ENCODE data around the gene DAZAP2.
"Not testable (repeated sequence)": the region's sequence is repeated elsewhere in the genome, so short reads cannot be mapped to it uniquely, and the experiment has no call there.

The DAZAP2 gene

DNA sequence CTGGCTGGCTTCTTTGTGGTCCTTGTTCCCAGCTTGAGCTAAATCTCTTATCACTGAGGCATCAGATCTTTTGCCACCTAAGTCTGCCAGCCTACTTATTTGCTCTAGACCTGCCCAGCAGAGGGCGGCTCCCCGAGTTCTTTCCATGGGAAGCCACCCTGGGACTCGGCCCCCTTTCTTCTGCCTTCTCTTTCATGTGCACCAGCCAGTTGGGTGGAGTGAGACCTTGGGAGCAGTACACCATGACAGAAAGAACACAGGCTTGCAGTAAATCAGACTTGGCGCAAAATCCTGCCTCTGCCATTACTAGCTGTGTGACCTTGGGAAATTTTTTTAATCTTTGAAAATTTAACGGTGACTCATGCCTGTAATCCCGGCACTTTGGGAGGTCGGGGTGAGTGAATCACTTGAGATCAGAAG lies 24.1 kb downstream of the DAZAP2 start:
- H3K4me1 Mint-ChIP-seq = peaks cover 19% of the 10 kb centered on the region
- H3K36me3 Mint-ChIP-seq = peaks cover 4% of the 10 kb centered on the region
- no peaks in the 10 kb centered on the region for H3K27me3 Mint-ChIP-seq
- no peak overlapping the region for H3K27ac Mint-ChIP-seq
- H3K4me3 Mint-ChIP-seq = no peak overlapping the region
- no peaks in the 10 kb centered on the region for H3K9me3 Mint-ChIP-seq

DNA sequence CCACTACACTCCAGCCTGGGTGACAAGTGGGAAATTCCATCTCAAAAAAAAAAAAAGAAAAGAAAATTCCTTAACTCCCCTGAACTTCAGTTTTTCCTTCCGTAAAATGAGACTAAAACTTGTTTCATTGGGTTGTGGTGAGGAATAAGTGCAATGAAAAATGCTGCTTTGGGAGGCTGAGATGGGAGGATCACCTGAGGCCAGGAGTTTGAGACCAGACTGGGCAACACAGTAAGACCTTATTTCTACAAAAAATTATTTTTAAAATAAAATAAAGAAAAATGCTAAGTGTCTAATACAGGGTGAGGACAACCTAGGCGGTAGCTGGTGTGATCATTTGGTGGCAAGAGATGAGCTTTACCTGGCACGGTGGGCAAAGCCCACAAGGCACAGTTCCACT lies 24.7 kb downstream of the DAZAP2 start:
- Mint-ChIP-seq H3K9me3 (no peaks in the 10 kb centered on the region), H3K27me3 (no peaks in the 10 kb centered on the region), H3K36me3 (peaks cover 4% of the 10 kb centered on the region), H3K4me1 (peaks cover 19% of the 10 kb centered on the region), H3K27ac (no peak overlapping the region), H3K4me3 (no peak overlapping the region)

DNA sequence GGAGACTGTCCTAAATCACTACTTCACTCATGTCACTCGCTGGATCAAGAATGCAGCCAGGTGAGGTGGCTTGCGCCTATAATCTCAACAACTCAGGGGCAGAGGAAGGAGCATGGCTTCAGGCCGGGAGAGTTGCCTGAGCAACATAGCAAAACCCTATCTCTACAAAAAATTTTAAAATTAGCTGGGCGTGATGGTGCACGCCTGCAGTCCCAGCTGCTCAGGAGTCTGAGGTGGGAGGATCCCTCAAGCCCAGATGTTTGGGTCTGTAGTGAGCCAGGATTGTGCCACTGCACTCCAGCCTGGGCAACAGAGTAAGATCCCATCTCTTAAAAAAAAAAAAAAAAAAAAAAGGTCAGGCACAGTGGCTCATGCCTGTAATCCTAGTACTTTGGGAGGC lies 25.7 kb downstream of the DAZAP2 start:
- Mint-ChIP-seq H3K9me3 (no peaks in the 10 kb centered on the region), H3K36me3 (peaks cover 4% of the 10 kb centered on the region), H3K4me3 (no peak overlapping the region), H3K27me3 (no peaks in the 10 kb centered on the region), H3K27ac (no peak overlapping the region), H3K4me1 (peaks cover 29% of the 10 kb centered on the region)

DNA sequence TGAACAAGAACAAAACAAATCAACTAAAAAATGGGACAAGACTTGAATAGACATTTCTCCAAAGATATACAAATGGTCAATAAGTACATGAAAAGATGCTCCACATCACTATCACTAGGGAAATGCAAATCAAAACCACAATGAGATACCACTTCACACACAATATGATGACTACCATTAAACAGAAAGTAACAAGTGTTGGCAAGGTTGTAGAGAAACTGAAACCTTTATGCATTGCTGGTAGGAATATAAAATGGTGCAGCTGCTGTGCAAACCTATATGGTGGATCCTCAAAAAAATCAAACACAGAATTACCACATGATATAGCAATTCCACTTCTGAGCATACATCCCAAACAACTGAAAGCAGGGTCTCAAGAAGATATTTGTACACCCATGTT lies 26.4 kb downstream of the DAZAP2 start:
- no peaks in the 10 kb centered on the region for H3K9me3 Mint-ChIP-seq
- peaks cover 4% of the 10 kb centered on the region for H3K36me3 Mint-ChIP-seq
- H3K4me3 Mint-ChIP-seq = no peak overlapping the region
- peaks cover 32% of the 10 kb centered on the region for H3K4me1 Mint-ChIP-seq
- H3K27me3 Mint-ChIP-seq = no peaks in the 10 kb centered on the region
- no peak overlapping the region for H3K27ac Mint-ChIP-seq

DNA sequence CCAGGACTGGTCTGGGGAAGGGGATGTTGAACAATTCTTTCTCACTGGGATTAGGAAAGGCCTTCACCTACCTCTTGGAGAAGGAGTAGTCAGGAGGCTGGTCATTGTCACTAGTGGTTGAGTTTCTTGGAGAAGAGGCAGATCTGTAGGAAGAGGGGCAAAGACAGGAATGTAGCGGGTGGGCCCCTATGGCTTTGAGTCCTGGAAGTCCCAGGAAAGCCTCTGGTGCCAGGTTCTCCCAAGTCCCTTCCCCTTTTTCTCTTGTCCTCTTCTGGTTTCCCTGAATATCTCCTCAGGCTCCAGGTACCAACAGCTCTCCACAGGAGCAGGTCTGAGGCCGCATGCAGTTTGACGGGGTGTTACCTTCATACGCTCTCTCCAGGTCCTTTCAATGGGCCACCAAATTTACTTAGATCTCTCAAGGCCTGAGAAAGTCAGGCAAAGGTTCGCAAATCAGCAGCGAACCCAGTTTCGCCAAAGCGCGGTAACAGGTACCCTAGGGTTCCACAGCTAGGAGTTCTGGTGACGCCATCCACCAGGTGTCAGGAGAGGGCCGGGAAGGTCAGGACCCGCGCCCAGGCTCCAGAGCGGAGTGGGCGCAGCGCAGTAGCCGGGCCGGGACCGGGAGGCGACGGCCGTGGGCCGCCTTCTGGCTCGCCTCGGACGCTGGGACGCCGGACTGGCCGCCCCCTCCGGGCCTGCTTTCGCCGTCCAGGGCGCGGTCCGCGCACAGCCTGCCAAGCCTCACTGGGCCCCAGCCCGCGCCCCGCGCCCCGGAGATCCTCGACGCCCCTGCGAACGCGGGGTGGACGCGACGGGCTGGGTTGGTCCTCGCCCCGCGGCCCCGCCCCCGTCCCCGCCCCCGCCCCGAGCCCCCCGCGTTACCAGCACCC lies 30.8 kb downstream of the DAZAP2 start:
- Mint-ChIP-seq H3K9me3 (no peaks in the 10 kb centered on the region), H3K4me3 (peak overlapping the region; percentile 86), H3K27me3 (no peaks in the 10 kb centered on the region), H3K4me1 (peaks cover 31% of the 10 kb centered on the region), H3K36me3 (peaks cover 2% of the 10 kb centered on the region), H3K27ac (peak overlapping the region; percentile 53)

DNA sequence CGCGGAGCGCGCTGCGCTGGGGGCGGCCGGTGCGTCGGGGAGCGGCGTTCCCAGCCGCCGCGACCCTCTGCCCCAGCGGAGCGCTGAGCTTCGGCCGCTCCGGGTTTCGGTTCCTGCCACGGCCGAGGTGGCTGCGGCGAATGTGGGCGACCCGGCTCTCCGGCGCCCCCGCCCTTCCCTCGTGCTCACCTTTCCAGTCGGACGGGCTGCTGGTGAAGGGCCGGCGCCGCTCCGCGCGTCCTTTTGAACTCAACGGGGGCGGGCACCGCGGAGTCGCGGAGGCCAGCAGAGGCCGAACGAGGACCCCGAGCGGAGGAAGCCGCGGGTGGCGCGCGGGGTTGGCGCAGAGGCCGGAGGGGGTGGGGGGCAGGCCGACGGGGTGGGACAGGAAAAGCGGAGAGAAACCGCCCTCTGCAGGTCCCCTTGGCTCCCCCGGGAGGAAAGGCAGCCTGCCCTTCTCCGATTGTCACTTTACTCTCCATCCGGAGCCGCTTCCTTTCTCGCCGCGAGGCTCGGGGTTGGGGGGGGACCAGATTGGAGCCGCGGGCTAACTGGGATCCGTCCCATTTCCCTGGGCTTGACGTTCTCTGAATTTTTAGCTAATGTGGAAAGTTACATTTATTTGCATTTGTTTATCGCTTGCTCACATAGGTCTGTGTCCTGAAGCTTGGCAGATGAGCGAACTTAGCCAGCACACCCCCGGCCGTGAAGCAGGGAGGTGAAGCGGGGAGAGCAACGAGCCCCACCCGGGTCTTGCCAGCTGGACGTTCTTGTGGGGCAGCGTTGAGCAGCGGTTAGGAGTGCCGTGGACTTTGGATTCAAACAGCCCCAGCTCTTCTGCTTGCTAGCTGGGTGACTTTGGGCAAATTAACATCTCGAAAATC lies 31.7 kb downstream of the DAZAP2 start, which contains the start of gene SMAGP:
Gene SMAGP, minus strand, starts transcription at position 349 of the 884 bp plus-strand sequence. CDS start 1,137 bp downstream, outside the sequence.
- Mint-ChIP-seq H3K36me3 (peaks cover 2% of the 10 kb centered on the region), H3K4me3 (peak within 1 kb of the TSS; percentile 89), H3K27me3 (no peaks in the 10 kb centered on the region), H3K27ac (peak within 1 kb of the TSS; percentile 53), H3K4me1 (peaks cover 26% of the 10 kb centered on the region), H3K9me3 (no peaks in the 10 kb centered on the region)

DNA sequence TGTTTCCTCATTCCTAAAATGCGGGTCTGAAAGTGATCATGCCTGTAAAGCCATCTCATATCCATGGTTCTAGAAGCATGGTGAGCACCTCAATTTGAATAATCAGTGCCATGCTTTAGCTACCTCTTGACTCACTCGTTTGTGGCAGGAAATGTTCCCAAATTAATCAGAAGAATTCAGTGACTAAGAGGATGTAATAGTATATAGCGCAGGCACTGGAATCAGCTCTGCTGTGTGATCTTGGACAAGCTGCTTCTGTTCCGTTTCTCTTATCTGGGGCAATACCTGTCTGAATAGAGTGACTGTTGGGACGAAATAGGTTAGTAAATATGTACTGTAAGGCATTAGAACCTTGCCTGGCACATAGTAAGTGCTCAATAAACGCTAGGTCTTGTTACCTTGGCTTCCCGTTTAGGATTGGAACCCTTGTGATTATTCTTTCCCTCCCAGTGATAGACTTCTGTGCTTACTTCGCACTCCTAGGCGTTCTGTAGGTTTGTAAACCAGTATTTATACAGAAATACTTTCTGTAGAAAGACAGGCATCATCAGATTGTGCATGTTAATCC lies 32.4 kb downstream of the DAZAP2 start:
- peak overlapping the region; percentile 89 for H3K4me3 Mint-ChIP-seq
- no peaks in the 10 kb centered on the region for H3K9me3 Mint-ChIP-seq
- peak overlapping the region; percentile 51 for H3K27ac Mint-ChIP-seq
- H3K36me3 Mint-ChIP-seq = no peaks in the 10 kb centered on the region
- H3K4me1 Mint-ChIP-seq = peaks cover 22% of the 10 kb centered on the region
- no peaks in the 10 kb centered on the region for H3K27me3 Mint-ChIP-seq

DNA sequence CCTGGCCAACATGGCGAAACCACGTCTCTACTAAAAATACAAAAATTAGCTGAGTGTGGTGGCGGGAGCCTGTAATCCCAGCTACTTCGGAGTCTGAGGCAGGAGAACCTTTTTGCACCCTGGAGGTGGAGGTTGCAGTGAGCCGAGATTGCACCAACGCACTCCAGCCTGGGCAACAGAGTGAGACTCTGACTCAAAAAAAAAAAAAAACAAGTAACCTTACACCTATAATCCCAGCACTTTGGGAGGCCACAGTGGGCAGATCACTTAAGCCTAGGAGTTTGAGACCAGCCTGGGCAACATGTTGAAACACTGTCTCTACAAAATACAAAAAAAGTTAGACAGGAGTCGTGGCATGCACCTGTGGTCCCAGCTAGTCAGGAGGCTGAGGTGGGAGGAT lies 34.2 kb downstream of the DAZAP2 start:
- not testable (repeated sequence) for H3K36me3 Mint-ChIP-seq, H3K9me3 Mint-ChIP-seq, H3K27ac Mint-ChIP-seq, H3K27me3 Mint-ChIP-seq, H3K4me3 Mint-ChIP-seq
- peaks cover 22% of the 10 kb centered on the region for H3K4me1 Mint-ChIP-seq

DNA sequence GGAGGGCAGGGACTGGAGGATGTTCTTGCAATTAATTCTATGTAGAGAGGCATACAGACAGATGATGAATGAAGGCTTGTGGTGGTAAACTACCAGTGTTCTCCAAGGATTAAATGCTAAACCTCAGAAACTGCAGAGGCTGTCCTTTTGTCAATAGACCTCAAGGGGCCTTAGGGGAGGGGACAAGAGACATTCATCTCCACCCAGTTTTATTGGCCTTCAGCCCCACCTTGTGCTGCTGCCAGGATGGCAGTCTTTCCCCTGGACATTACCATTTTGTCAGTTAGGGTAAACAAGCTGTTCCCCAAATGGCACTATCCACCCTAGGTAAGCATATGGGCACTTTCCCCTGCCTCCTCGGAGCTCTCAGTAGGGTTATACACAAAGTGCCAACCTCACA lies 36.5 kb downstream of the DAZAP2 start:
- Mint-ChIP-seq H3K27me3 (no peaks in the 10 kb centered on the region), H3K4me1 (peaks cover 10% of the 10 kb centered on the region), H3K36me3 (no peaks in the 10 kb centered on the region), H3K27ac (no peak overlapping the region), H3K4me3 (no peak overlapping the region), H3K9me3 (no peaks in the 10 kb centered on the region)

DNA sequence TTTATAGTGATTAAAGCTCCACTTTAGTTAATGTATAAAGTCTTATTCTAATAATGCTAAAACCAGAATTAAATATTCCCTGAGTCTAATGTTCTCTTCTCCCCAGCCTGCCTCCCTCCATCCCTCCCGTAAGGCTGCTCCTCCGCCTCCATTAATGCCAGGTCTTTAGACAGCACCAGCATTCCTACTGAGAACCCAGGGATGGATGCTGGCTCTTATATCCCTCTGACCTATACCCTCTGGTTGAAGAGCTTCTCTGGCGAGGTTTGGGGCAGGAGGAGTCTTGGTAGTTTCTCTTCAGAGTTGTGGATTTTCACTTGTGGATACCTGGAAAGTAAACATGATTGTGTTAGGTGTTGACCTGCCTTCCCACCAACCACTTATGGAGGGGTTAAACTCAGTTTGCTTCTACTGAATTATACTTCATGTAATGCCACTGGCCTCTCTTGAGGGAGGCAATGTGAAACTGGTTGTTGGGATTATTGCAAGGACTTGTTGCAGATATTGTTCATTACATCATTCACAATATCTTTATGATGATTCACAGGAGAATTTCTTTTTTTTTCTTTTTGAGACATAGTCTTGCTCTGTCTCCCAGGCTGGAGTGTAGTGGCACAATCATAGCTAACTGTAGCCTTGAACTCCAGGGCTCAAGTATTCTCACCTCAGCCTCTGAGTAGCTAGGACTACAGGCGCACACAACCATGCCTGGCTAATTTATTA lies 42.7 kb downstream of the DAZAP2 start:
- Mint-ChIP-seq H3K9me3 (no peaks in the 10 kb centered on the region), H3K4me1 (no peaks in the 10 kb centered on the region), H3K27me3 (no peaks in the 10 kb centered on the region), H3K36me3 (no peaks in the 10 kb centered on the region), H3K4me3 (no peak overlapping the region), H3K27ac (peak overlapping the region; percentile 77)

DNA sequence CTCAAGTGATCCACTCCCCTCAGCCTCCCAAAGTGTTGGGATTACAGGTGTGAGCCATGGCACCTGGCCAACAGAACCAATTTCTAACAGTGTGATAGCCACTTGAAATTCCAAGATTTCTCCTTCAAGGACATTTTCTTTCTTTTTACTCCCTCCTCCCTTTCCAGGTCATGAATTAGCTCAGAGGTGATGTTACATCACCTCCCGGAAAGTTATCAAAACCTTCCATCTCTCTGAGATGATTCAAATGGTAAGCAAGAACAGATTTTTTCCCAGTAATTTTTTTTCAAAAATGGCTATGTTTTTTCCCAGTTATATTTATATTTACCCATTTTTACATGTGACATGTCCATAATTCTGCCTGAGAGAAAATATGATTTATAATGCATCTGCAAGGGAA lies 47.2 kb downstream of the DAZAP2 start:
- no peak overlapping the region for H3K4me3 Mint-ChIP-seq
- H3K27ac Mint-ChIP-seq = peak overlapping the region; percentile 77
- H3K27me3 Mint-ChIP-seq = no peaks in the 10 kb centered on the region
- H3K4me1 Mint-ChIP-seq = peaks cover 3% of the 10 kb centered on the region
- no peaks in the 10 kb centered on the region for H3K9me3 Mint-ChIP-seq
- H3K36me3 Mint-ChIP-seq = no peaks in the 10 kb centered on the region

DNA sequence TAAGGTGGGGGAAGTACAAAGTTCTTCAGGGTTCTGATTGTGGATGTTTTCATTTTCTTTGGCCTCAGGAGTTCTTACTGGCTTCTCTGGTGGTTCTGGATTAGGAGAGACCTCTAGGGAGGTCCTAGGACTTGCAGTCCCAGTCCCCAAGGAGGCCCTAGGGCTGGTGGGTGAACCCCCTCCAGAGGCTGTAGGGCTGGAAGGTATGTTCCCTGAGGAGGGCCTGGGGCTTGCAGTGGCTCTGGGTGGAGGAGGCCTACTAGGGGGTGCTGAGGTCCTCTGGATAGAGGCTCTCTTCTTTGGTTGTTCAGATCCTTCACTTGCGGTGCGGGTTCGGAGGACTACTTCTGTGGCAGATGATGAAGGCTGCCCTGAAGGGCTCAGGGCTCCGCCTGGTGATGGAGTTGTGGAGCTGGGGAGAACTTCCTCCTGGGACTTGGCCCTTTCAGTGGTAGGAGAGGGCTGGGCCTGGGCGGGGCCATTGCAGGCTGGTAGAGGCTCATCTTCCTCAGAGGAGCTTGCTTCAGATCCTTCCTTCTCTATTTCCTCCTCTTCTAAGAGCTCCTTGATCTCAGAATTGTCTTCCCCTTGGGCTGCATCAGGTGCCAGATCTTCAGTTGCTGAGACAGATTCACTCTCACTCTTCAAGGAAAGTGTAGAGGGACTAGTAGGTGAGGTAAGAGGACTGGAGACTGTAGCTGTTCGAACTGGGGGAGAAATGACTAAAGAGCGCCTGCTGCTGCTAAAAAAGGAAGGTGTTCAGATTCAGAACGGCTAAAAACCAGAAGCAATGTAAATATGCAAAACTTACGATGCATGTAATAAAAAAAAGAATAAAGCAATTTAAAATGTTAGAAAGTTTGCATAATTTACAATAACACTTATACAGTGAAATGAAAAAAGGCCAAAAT lies 53.2 kb downstream of the DAZAP2 start:
- Mint-ChIP-seq H3K27ac (peak overlapping the region; percentile 86), H3K4me1 (peaks cover 24% of the 10 kb centered on the region)
- not testable (repeated sequence) for H3K36me3 Mint-ChIP-seq, H3K27me3 Mint-ChIP-seq, H3K9me3 Mint-ChIP-seq, H3K4me3 Mint-ChIP-seq

Data from activated naive CD4-positive, alpha-beta T cell treated with anti-CD3 and anti-CD28 coated beads, Interleukin-2, amount 50 U/mL, for 24 hours (primary cell).